Neural cell (in vitro differentiated cells): ENCODE data around the gene TMEM131L. TPM values are rescaled to one million over a fixed set of nuclear protein-coding genes. Genes with fewer than 3 reads are reported as not detected.

Source experiments
- H2AFZ ChIP-seq: fragments of 200-600, 300-800 bp; sonication (generic), shearing (Covaris generic); 2 replicates; pipeline ENCODE4 v1.6.0; 2014; ENCODE audit warnings: low read depth, mild to moderate bottlenecking, antibody characterized with exemption, low read length, moderate library complexity
- H3F3A ChIP-seq: fragments of 200-600 bp; shearing (Covaris generic); 2 replicates; pipeline ENCODE4 v1.6.1; 2016; ENCODE audit warnings: mild to moderate bottlenecking, moderate library complexity, mixed read lengths, antibody characterized with exemption, low read length; ENCODE audit not compliant: insufficient read depth, poor library complexity, severe bottlenecking
- H3K27ac ChIP-seq: fragments of 200-600, 300-800 bp; sonication (generic), shearing (Covaris generic); 2 replicates; pipeline ENCODE4 v1.5.1; 2014; ENCODE audit warnings: mild to moderate bottlenecking, low read length, moderate library complexity
- H3K27me3 ChIP-seq: fragments of 300-800, 200-600 bp; sonication (generic), shearing (Covaris generic); 2 replicates; pipeline ENCODE4 v1.6.0; 2014; ENCODE audit warnings: mild to moderate bottlenecking, low read depth, low read length, moderate library complexity; ENCODE audit not compliant: insufficient read depth
- H3K36me3 ChIP-seq: fragments of 300-800, 200-600 bp; sonication (generic), shearing (Covaris generic); 2 replicates; pipeline ENCODE4 v1.5.1; 2014; ENCODE audit warnings: mild to moderate bottlenecking, antibody characterized with exemption, low read length, moderate library complexity; ENCODE audit not compliant: insufficient read depth
- H3K4me2 ChIP-seq: fragments of 300-800, 200-600 bp; sonication (generic), shearing (Covaris generic); 2 replicates; pipeline ENCODE4 v1.6.0; 2014; ENCODE audit warnings: mild to moderate bottlenecking, low read length
- H3K4me3 ChIP-seq: fragments of 300-800, 200-600 bp; sonication (generic), shearing (Covaris generic); 2 replicates; pipeline ENCODE4 v1.5.1; 2014; ENCODE audit warnings: mild to moderate bottlenecking, low read length, moderate library complexity
- H3K79me2 ChIP-seq: fragments of 200-600 bp; shearing (Covaris generic); replicated peaks from 2 replicates; pipeline ENCODE4 v1.6.0; 2014; ENCODE audit warnings: mild to moderate bottlenecking, low read length, moderate library complexity; ENCODE audit not compliant: insufficient read depth
- H3K9ac ChIP-seq: fragments of 300-800, 200-600 bp; sonication (generic), shearing (Covaris generic); 2 replicates; pipeline ENCODE4 v1.6.1; 2016; ENCODE audit warnings: mild to moderate bottlenecking, low read length, mixed read lengths
- H3K9me2 ChIP-seq: fragments of 200-600 bp; shearing (Covaris generic); 2 replicates; pipeline ENCODE4 v1.6.1; 2016; ENCODE audit warnings: mild to moderate bottlenecking, low read length, mixed read lengths; ENCODE audit not compliant: insufficient read depth
- H3K9me3 ChIP-seq: fragments of 200-600, 300-800 bp; sonication (generic), shearing (Covaris generic); 2 replicates; pipeline ENCODE4 v1.6.1; 2016; ENCODE audit warnings: mild to moderate bottlenecking, mixed run types, low read length, moderate library complexity, mixed read lengths
- H4K20me1 ChIP-seq: fragments of 200-600 bp; shearing (Covaris generic); 2 replicates; pipeline ENCODE4 v1.6.1; 2016; ENCODE audit warnings: mild to moderate bottlenecking, mixed run types; ENCODE audit not compliant: insufficient read depth
- EP300 ChIP-seq: fragments of 450-650 bp; conservative IDR thresholded peaks from 2 replicates; pipeline ENCODE4 v1.6.1; 2014; ENCODE audit warnings: antibody characterized with exemption, mild to moderate bottlenecking, moderate library complexity; ENCODE audit not compliant: poor library complexity, severe bottlenecking
- EZH2 ChIP-seq: fragments of 200-600, 300-800 bp; shearing (Covaris generic), sonication (generic); IDR thresholded peaks from 2 replicates; pipeline ENCODE4 v1.6.1; 2014; ENCODE audit warnings: antibody characterized with exemption, low read length, borderline replicate concordance, mild to moderate bottlenecking; ENCODE audit not compliant: insufficient read depth, poor library complexity, severe bottlenecking
- MXI1 ChIP-seq: fragments of 450-650 bp; conservative IDR thresholded peaks from 2 replicates; pipeline ENCODE4 v1.6.1; 2014; ENCODE audit warnings: antibody characterized with exemption, mild to moderate bottlenecking; ENCODE audit not compliant: poor library complexity, severe bottlenecking
- POLR2AphosphoS5 ChIP-seq: IDR thresholded peaks from 2 replicates; pipeline ENCODE4 v1.6.1; 2012
- RAD21 ChIP-seq: fragments of 450-650 bp; conservative IDR thresholded peaks from 2 replicates; pipeline ENCODE4 v1.6.1; 2014; ENCODE audit warnings: antibody characterized with exemption, mild to moderate bottlenecking, moderate library complexity
- SMC3 ChIP-seq: fragments of 450-650 bp; conservative IDR thresholded peaks from 2 replicates; pipeline ENCODE4 v1.6.1; 2014; ENCODE audit warnings: antibody characterized with exemption, mild to moderate bottlenecking, moderate library complexity; ENCODE audit not compliant: poor library complexity
- TAF1 ChIP-seq: IDR thresholded peaks from 2 replicates; pipeline ENCODE4 v1.6.1; 2012; ENCODE audit warnings: low read depth
- polyA plus RNA-seq: library from polyadenylated mRNA; depleted of rRNA; stranded (reverse); fragments of >200 nt; gene quantifications from 2 replicates; pipeline ENCODE4 v1.2.3, GENCODE V29; 2014
- TF ChIP-seq, protein P1 (sequence below): fragments of 450-650 bp; IDR thresholded peaks from 2 replicates; pipeline ENCODE4 v1.5.1; 2014; ENCODE audit warnings: antibody characterized with exemption, mild to moderate bottlenecking, moderate library complexity; ENCODE audit not compliant: poor library complexity, severe bottlenecking
- TF ChIP-seq, protein P2 (sequence below): IDR thresholded peaks from 2 replicates; pipeline ENCODE4 v1.6.1; 2012; ENCODE audit warnings: borderline replicate concordance

The TMEM131L gene
- polyA plus RNA-seq, 1 donor from 2014 or later, result 11.1 TPM

DNA sequence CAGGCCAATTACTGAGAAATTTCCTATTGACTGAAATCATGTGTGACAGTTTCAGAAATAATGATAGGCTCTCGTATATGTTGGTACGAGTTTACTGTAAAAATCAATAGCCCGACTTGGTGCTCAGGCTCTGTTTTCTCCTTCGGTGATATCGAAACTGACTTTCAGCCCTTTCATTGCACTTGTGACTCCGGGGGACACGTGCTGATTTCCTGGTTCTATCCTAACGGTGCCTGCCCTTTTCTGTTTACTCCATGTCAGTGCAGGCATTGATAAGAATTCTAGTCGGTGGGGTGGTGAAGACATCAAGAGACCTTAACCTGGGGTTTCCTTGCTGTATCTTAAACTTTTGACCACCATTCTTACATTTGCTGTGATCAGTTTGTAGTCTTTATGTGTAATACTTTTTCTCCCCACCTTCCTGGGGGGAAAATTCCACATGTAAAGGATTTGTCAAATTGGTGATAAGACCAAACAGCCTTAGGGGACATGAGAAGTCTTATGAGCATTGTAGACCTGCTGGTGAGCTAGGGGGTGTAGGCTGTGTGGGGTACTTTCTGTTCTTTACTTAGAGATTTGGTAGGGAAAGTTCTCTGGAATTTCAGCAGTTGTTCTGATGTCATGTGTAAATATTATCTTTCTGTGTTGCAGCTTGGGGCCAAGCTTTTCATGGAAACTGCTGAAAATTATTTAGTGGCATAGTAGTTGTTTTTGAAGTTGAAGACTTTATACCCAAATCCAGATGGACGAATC is 52.7 kb downstream of the TMEM131L start:
- H3K27ac ChIP-seq, result no peak overlapping the region
- peaks cover 45% of the 10 kb centered on the region for H3K79me2 ChIP-seq
- peaks cover 3% of the 10 kb centered on the region for H3K36me3 ChIP-seq
- H3K27me3 ChIP-seq, result no peaks in the 10 kb centered on the region
- H3K9ac ChIP-seq, result no peak overlapping the region
- no peaks in the 10 kb centered on the region for H3K9me2 ChIP-seq
- H3F3A ChIP-seq, result no peaks in the 10 kb centered on the region
- no peaks in the 10 kb centered on the region for H3K9me3 ChIP-seq
- no peak overlapping the region for H2AFZ ChIP-seq
- no peaks in the 10 kb centered on the region for H4K20me1 ChIP-seq
- no peak overlapping the region for H3K4me3 ChIP-seq
- no peak overlapping the region for H3K4me2 ChIP-seq
- TF ChIP-seq POLR2AphosphoS5 (peak; percentile 33), EZH2 (no peak)

DNA sequence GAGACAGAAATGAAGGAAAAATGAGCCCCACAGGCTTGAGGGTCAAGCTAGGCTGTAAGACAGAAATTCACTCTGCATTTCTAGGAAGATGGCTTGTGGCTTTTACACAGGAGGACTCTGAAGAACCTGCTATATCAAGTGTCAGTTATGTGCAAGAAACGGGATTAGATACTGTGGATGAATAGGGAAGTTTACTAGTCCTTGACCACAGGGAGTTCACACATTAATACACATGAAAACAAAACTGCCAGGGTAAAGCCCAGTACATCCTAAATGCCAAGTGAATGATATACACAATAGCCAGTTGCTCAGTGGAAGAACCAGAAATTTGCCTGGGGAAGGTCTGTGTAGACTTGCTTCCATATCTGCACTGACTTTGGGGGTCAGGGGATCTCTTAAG is 53.5 kb downstream of the TMEM131L start:
- no peaks in the 10 kb centered on the region for H3F3A ChIP-seq
- no peaks in the 10 kb centered on the region for H4K20me1 ChIP-seq
- H3K9me3 ChIP-seq, result no peaks in the 10 kb centered on the region
- no peaks in the 10 kb centered on the region for H3K27me3 ChIP-seq
- peaks cover 44% of the 10 kb centered on the region for H3K79me2 ChIP-seq
- H3K27ac ChIP-seq, result no peak overlapping the region
- TF ChIP-seq TAF1 (no peak), EZH2 (no peak), MXI1 (no peak), SMC3 (no peak), EP300 (no peak), POLR2AphosphoS5 (no peak)
- TF ChIP-seq, protein P1, sequence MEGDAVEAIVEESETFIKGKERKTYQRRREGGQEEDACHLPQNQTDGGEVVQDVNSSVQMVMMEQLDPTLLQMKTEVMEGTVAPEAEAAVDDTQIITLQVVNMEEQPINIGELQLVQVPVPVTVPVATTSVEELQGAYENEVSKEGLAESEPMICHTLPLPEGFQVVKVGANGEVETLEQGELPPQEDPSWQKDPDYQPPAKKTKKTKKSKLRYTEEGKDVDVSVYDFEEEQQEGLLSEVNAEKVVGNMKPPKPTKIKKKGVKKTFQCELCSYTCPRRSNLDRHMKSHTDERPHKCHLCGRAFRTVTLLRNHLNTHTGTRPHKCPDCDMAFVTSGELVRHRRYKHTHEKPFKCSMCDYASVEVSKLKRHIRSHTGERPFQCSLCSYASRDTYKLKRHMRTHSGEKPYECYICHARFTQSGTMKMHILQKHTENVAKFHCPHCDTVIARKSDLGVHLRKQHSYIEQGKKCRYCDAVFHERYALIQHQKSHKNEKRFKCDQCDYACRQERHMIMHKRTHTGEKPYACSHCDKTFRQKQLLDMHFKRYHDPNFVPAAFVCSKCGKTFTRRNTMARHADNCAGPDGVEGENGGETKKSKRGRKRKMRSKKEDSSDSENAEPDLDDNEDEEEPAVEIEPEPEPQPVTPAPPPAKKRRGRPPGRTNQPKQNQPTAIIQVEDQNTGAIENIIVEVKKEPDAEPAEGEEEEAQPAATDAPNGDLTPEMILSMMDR, result no peak
- H3K4me2 ChIP-seq, result no peak overlapping the region
- H3K36me3 ChIP-seq, result peaks cover 3% of the 10 kb centered on the region
- H3K4me3 ChIP-seq, result no peak overlapping the region
- no peak overlapping the region for H2AFZ ChIP-seq
- no peak overlapping the region for H3K9ac ChIP-seq
- no peaks in the 10 kb centered on the region for H3K9me2 ChIP-seq

DNA sequence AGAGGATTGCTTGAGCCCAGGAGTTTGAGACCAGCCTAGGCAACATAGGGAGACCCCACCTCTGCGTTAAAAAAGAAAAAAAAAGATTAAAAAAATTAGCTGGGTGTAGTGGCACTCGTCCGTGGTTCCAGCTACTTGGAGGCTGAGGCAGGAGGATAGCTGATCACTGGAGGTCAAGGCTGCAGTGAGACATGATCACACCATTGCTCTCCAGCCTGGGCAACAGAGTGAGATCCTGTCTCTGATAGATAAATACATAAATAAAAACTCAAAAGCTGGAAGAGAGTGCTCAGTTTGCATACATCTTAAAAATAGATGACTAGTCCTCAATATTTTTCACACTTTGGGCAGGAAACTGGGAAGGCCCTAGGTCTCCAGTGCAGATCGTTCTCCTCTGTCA is 54.1 kb downstream of the TMEM131L start:
- Histone ChIP-seq H3K27ac (no peak overlapping the region), H4K20me1 (no peaks in the 10 kb centered on the region), H3K9ac (no peak overlapping the region), H3K4me2 (no peak overlapping the region), H3K9me3 (no peaks in the 10 kb centered on the region), H3K9me2 (no peaks in the 10 kb centered on the region), H3K79me2 (peaks cover 39% of the 10 kb centered on the region), H3F3A (no peaks in the 10 kb centered on the region), H3K27me3 (no peaks in the 10 kb centered on the region), H2AFZ (no peak overlapping the region), H3K36me3 (peaks cover 3% of the 10 kb centered on the region), H3K4me3 (no peak overlapping the region)
- TF ChIP-seq, protein P1, result no peak
- TF ChIP-seq SMC3 (no peak), EZH2 (no peak), TAF1 (no peak), MXI1 (no peak), EP300 (no peak), RAD21 (no peak), POLR2AphosphoS5 (no peak)
- TF ChIP-seq, protein P2, sequence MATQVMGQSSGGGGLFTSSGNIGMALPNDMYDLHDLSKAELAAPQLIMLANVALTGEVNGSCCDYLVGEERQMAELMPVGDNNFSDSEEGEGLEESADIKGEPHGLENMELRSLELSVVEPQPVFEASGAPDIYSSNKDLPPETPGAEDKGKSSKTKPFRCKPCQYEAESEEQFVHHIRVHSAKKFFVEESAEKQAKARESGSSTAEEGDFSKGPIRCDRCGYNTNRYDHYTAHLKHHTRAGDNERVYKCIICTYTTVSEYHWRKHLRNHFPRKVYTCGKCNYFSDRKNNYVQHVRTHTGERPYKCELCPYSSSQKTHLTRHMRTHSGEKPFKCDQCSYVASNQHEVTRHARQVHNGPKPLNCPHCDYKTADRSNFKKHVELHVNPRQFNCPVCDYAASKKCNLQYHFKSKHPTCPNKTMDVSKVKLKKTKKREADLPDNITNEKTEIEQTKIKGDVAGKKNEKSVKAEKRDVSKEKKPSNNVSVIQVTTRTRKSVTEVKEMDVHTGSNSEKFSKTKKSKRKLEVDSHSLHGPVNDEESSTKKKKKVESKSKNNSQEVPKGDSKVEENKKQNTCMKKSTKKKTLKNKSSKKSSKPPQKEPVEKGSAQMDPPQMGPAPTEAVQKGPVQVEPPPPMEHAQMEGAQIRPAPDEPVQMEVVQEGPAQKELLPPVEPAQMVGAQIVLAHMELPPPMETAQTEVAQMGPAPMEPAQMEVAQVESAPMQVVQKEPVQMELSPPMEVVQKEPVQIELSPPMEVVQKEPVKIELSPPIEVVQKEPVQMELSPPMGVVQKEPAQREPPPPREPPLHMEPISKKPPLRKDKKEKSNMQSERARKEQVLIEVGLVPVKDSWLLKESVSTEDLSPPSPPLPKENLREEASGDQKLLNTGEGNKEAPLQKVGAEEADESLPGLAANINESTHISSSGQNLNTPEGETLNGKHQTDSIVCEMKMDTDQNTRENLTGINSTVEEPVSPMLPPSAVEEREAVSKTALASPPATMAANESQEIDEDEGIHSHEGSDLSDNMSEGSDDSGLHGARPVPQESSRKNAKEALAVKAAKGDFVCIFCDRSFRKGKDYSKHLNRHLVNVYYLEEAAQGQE, result no peak
